Activated T-cell treated with anti-CD3 and anti-CD28 coated beads, Interleukin-2, amount 50 U/mL, for 48 hours (primary cell): Measurements from ENCODE around the gene ZNF689.
"Not testable (repeated sequence)": the region's sequence is repeated elsewhere in the genome, so short reads cannot be mapped to it uniquely, and the experiment has no call there.

Source experiments
- DNase-seq, 2 experiments: peaks; one replicate each; pipeline ENCODE4 v3.0.0-alpha.2; 2020

Gene ZNF689

DNA sequence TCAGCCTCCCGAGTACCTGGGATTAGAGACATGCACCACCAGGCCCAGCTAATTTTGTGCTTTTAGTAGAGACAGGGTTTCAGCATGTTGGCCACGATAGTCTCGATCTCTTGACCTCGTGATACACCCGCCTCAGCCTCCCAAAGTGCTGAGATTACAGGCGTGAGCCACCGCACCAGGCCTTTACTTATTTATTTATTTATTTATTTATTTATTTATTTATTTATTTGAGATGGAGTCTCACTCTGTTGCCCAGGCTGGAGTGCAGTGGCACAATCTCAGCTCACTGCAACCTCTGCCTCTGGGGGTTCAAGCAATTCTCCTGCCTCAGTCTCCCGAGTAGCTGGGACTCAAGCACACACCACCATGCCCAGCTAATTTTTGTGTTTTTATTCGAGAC is 19.3 kb downstream of the ZNF689 start:
- DNase-seq: not testable (repeated sequence)

DNA sequence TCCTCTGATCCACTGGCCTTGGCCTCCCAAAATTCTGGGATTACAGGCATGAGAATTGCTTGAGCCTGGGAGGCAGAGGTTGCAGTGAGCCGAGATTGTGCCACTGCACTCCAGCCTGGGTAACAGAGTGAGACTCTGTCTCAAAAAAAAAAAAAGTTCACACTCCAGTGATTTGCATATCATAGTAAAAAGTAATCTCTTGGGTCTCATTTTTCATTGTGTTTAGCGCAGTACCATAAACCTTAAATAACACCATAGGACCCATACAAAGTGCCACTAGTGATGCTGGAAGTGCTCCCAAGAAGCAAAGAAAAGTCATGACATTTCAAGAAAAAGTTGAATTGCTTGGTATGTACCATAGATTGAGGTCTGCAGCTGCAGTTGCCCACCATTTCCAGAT is 20.6 kb downstream of the ZNF689 start:
- not testable (repeated sequence) for DNase-seq

DNA sequence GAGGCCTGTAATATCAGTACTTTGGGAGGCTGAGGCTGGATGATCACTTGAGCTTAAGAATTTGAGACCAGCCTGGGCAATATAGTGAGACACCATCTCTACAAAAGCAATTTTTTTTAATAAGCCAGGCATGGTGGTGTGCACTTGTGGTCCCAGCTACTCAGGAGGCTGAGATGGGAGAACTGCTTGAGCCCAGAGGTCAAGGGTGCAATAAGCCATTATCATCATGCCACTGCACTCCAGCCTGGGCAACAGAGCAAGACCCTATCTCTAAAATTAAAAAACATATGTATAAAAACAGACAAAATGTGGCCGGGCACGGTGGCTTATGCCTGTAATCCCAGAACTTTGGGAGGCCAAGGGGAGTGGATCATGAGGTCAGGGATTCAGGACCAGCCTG is 21.5 kb downstream of the ZNF689 start:
- no peak for DNase-seq

GRCh38 chr16:30585400-30586191 is 24.6 kb downstream of the ZNF689 start, which contains the start of gene ZNF785:
TSS of gene ZNF785 (minus strand) at chr16:30585697. CDS start at chr16:30585611, 86 bp downstream.
- peak; percentile 94 for DNase-seq

- no peak for DNase-seq
Measured at GRCh38 chr16:30585022-30585399, 25.2 kb downstream of the ZNF689 start.

- no peak for DNase-seq
Measured at GRCh38 chr16:30582611-30583340, 27.4 kb downstream of the ZNF689 start.

GRCh38 chr16:30581457-30581856 is 28.7 kb downstream of the ZNF689 start:
- no peak for DNase-seq

GRCh38 chr16:30574678-30575077 is 35.5 kb downstream of the ZNF689 start:
- DNase-seq: no peak

DNA sequence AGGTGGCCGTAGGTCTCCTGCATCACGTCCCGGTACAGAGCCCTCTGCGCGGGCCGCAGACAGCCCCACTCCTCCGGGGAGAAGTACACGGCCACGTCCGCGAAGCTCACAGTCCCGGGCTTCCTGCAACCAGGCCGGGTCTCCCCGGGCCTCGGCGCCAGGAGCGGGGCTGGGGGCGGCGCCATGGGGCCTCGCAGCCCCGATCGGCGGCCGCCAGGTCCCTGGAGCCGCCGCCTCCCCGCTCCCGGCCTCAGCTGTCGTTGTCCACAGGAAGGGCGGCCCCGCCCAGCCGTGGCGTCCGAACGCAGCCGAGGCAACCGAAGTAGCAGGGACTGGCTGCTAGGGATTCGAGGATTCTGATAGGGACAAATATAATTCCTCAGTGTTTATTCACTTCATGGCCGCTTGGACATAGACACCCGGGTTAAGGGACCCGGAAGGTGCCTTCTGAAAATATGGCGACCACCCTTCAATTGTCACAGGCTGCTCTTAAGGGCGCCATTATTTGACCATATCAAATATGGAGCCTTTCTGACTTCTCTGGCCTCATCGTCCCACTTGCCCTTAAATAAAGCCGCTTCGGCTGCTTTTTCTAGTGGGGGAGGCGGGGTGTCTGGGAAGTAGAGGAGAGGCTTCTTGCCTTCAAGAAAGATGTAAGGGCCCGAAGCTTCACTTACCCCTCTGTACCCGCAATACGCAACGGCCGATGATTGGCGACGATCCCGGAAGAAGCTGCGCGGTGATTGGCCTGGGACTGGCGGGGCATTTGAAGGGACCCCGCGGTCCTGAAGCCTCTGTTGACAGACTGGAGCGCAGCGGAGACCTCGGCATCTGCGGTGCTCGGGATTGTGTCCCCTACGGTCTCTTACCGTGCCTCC is 38.5 kb downstream of the ZNF689 start, which contains the start of gene ZNF688:
Gene ZNF688, minus strand, starts transcription at position 270 of the 878 bp plus-strand sequence. Its CDS starts 85 bp downstream, at position 185.
- peak; percentile 94 to 95 for DNase-seq

DNA sequence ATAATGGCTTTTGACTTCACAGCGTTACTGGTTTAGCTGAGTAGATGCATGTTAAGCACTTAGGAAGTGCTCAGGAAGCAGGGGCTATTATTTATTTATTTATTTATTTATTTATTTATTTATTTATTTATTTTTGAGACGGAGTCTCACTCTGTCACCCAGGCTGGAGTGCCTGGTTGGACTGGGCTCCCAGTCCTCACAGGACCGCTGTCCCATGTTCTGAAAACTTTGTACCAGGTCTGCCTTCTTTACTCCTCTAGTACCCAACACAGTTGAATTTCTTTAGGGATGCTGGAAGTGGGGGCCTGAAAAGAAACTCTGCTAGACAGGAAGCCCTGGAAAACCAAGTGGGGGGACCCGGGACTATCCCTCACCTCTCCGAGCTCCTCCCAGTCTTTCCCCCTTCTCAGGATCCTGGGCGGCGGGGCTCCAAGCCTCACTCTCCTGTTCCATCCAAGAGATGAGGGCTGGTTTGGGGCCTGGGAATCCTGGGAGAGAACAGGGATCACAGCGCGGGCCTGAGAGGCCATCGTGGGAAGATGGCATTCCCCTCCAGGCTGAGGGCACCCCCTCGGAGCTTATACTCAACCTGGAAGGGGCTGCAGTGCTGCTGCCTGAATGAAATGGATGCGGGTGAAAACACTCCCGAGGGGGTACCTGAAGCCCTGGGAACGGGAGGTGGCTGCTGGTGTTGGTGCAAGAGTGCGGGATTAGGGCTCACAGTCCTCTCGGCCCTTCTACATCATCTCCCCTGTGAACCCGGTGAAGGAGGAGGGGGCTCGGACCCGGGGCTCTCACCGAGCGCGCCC is 39.3 kb downstream of the ZNF689 start:
- DNase-seq: peak in 1 of 2 experiments; percentile 25

GRCh38 chr16:30569746-30570635 is 40.2 kb downstream of the ZNF689 start:
- DNase-seq: no peak

DNA sequence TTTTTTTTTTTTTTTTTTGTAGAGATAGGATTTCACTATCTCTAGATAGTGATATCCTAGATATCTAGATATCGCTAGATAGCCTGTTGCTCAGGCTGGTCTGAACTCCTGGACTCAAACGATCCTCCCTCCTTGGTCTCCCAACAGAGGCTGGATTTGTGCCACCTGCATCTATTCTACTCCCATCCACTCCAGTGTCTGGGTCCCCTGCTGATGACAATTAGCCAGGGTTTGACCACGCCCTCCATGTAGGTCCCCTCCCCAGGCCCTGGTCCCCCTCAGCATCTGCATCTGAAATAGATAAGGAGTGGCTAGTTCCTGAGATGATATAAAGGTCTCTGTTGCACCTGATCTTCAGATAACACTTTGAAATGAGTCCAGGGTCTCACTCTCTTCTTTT is 40.9 kb downstream of the ZNF689 start:
- no peak for DNase-seq

GRCh38 chr16:30567991-30568638 is 42.1 kb downstream of the ZNF689 start:
- DNase-seq: peak; percentile 53 to 56

GRCh38 chr16:30567160-30567990 is 42.8 kb downstream of the ZNF689 start:
- DNase-seq: peak; percentile 71 to 79

DNA sequence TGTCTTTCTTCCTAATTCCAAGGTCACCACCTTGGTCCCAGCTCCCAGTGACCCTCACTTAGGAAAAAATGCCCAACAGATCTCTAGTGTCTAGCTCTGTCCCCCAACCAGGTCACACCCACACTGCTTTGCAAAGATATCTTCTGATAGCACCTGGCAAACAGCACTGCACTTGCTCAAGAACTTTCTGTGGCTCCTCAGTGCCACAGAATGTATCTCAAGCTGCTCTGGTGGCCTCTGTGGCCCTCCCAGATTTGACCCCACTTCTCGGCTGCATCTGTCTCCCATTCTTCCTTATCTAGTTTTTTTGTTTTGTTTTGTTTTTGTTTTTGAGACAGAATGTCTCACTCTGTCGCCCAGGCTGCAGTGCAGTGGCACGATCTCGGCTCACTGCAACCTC is 43.7 kb downstream of the ZNF689 start:
- no peak for DNase-seq

DNA sequence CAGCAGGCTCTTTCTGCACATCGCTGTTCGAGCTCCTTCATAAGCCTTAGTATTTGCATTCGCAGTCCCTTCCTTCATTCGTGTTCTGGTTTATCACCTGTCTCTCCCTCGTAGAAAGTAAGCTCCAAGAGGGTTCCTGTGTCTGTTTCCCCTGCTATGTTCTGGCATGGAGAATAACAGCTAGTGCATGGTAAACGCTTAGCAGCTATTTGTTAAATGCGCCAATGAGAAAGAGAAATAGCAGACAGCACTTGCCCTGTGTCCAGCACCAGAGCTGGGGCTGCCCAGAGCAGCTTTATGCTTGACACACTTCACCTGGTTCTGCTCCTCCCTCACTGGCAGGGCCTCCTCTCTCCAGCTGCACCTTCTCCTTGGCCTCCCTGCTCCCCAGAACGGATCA is 44.2 kb downstream of the ZNF689 start:
- DNase-seq: no peak

DNA sequence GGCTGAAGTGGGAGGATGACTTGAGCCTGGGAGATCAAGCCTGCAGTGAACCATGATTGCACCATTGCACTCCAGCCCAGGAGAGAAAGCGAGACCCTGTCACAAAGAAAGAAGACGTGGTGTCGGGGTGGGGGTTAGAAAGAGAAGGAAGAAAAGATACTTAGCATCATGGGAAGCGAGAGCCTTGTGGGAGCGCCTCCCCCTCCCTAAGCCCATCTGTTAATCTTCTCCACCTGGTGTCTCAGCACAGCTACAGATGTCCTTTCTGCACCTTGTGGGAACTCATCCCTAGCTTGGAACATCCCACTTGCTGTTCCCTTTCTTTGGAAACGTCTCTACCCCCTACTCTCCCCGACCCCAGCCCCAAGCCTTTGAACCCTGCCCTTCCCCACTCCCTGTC is 44.7 kb downstream of the ZNF689 start:
- no peak for DNase-seq

DNA sequence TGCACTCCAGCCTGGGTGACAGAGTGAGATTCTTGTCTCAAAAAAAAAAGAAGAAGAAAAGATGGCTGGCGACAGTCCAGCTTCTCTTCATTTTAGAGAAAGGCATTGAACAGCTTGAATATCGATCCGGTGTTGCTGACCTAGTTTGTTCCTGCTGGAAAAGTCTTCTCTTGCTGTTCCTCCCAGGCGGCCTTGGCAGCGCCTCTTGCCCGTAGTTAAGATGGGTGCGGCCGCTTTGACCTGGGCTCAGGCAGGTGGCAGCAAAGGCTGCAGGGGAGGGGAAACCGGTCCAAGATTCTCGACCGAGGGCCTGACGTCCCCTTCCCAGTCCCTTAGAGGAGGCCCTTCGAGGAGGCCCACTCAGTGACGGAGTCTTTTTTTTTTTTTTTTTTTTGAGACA is 48.2 kb downstream of the ZNF689 start:
- no peak for DNase-seq

DNA sequence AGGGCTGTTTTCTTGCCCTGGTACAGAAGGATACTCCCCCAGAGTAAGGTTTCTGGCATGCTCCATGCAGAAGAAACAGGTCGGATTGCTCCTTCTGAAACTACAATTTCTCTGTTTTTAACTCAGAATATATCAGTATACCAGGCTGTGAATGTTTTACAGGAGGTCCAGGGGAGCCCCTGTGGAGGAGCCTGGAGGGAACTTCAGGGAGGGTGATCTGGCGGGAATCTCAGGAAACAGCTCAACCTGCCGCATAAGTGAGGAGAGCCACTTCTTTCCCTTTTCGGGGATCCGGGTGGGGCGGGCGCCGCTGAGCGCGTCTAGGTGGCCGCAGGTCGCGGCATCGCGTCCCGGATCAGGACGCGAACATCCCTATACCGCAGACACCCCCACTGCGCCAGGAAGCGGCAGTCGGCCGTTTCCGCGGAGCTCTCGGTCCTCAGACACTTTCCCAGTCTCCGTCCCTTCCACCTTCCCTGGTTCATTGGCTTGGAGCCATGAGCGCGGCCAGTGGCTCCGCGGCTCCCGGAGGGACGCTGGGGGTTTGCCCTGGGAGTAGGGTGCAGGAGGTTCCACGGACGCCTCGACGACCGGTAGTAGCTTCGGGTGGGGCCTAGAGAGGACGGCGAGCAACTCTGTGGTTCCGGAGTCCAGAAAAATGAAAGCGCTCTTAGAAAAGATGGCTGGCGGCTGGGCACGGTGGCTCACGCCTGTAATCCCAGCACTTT is 48.9 kb downstream of the ZNF689 start:
- peak in 1 of 2 experiments; percentile 60 for DNase-seq
